Measurements from ENCODE around the gene PIEZO2. TPM values are rescaled to one million over a fixed set of nuclear protein-coding genes. Genes with fewer than 3 reads are reported as not detected.

PIEZO2 gene
- total RNA-seq, 1 donor from 2014 or later = 1.7 TPM

- TF ChIP-seq CTCF (IDR thresholded peaks at IDR 0.05; ENCODE audit: unreplicated experiment) = no peak
- Mint-ChIP-seq H3K27me3 (peaks cover 5% of the 10 kb centered on the region), H3K36me3 (ENCODE audit: insufficient read depth) (no peaks in the 10 kb centered on the region), H3K9me3 (ENCODE audit: low read depth) (peaks cover 8% of the 10 kb centered on the region), H3K4me1 (ENCODE audit: low read depth) (no peaks in the 10 kb centered on the region), H3K4me3 (ENCODE audit: low read depth) (no peak overlapping the region), H3K27ac (no peak overlapping the region)
- no peak for DNase-seq (ENCODE audit: low spot score, unreplicated experiment)
These were observed 315.1 kb downstream of the PIEZO2 start for GRCh38 chr18:10834128-10834815.

GRCh38 chr18:10833656-10834055 lies 315.7 kb downstream of the PIEZO2 start:
- Mint-ChIP-seq H3K4me3 (ENCODE audit: low read depth) (no peak overlapping the region), H3K27me3 (peaks cover 5% of the 10 kb centered on the region), H3K27ac (no peak overlapping the region), H3K4me1 (ENCODE audit: low read depth) (no peaks in the 10 kb centered on the region), H3K36me3 (ENCODE audit: insufficient read depth) (no peaks in the 10 kb centered on the region), H3K9me3 (ENCODE audit: low read depth) (peaks cover 8% of the 10 kb centered on the region)
- DNase-seq (ENCODE audit: low spot score, unreplicated experiment) = no peak
- TF ChIP-seq CTCF (IDR thresholded peaks at IDR 0.05; ENCODE audit: unreplicated experiment) = no peak

- H3K4me1 Mint-ChIP-seq (ENCODE audit: low read depth) = no peaks in the 10 kb centered on the region
- no peak for DNase-seq (ENCODE audit: low spot score, unreplicated experiment)
- no peak overlapping the region for H3K4me3 Mint-ChIP-seq (ENCODE audit: low read depth)
- TF ChIP-seq CTCF (IDR thresholded peaks at IDR 0.05; ENCODE audit: unreplicated experiment) = no peak
- no peaks in the 10 kb centered on the region for H3K27me3 Mint-ChIP-seq
- no peaks in the 10 kb centered on the region for H3K36me3 Mint-ChIP-seq (ENCODE audit: insufficient read depth)
- H3K27ac Mint-ChIP-seq = no peak overlapping the region
- H3K9me3 Mint-ChIP-seq (ENCODE audit: low read depth) = peaks cover 16% of the 10 kb centered on the region
These were observed 323.0 kb downstream of the PIEZO2 start for GRCh38 chr18:10826400-10826799.

- Mint-ChIP-seq H3K36me3 (ENCODE audit: insufficient read depth) (no peaks in the 10 kb centered on the region), H3K4me1 (ENCODE audit: low read depth) (no peaks in the 10 kb centered on the region)
These were observed 326.9 kb downstream of the PIEZO2 start for GRCh38 chr18:10822456-10822855.

GRCh38 chr18:10820681-10821080 lies 328.7 kb downstream of the PIEZO2 start:
- peaks cover 12% of the 10 kb centered on the region for H3K9me3 Mint-ChIP-seq (ENCODE audit: low read depth)

More at GRCh38 chr18:10822456-10822855, 326.9 kb downstream of the PIEZO2 start:
- Mint-ChIP-seq H3K27me3 (no peaks in the 10 kb centered on the region), H3K27ac (no peak overlapping the region), H3K4me3 (ENCODE audit: low read depth) (no peak overlapping the region), H3K9me3 (ENCODE audit: low read depth) (peaks cover 20% of the 10 kb centered on the region)
- no peak for TF ChIP-seq CTCF (IDR thresholded peaks at IDR 0.05; ENCODE audit: unreplicated experiment)
- DNase-seq (ENCODE audit: low spot score, unreplicated experiment) = no peak

More at GRCh38 chr18:10820681-10821080, 328.7 kb downstream of the PIEZO2 start:
- no peak for TF ChIP-seq CTCF (IDR thresholded peaks at IDR 0.05; ENCODE audit: unreplicated experiment)
- no peak overlapping the region for H3K4me3 Mint-ChIP-seq (ENCODE audit: low read depth)
- H3K27ac Mint-ChIP-seq = no peak overlapping the region
- no peak for DNase-seq (ENCODE audit: low spot score, unreplicated experiment)
- no peaks in the 10 kb centered on the region for H3K27me3 Mint-ChIP-seq
- no peaks in the 10 kb centered on the region for H3K4me1 Mint-ChIP-seq (ENCODE audit: low read depth)
- no peaks in the 10 kb centered on the region for H3K36me3 Mint-ChIP-seq (ENCODE audit: insufficient read depth)
